ENCODE measurements around the gene APOA4. TPM values are rescaled to one million over a fixed set of nuclear protein-coding genes. Genes with fewer than 3 reads are reported as not detected.
A peak's percentile ranks its signal among the peaks of the same experiment; 100 is the strongest.

The APOA4 gene
- total RNA-seq, 1 experiment from 2014 or later: 3.3 TPM

GRCh38 chr11:116833491-116833815 lies 10.3 kb upstream of the APOA4 start:
- Mint-ChIP-seq H3K36me3 (ENCODE audit: insufficient read depth, unreplicated experiment) (peaks cover 49% of the 10 kb centered on the region), H3K4me3 (ENCODE audit: unreplicated experiment) (no peak overlapping the region), H3K27ac (ENCODE audit: unreplicated experiment) (peak overlapping the region; percentile 93), H3K4me1 (ENCODE audit: low read depth, unreplicated experiment) (peaks cover 54% of the 10 kb centered on the region), H3K9me3 (ENCODE audit: unreplicated experiment) (peaks cover 10% of the 10 kb centered on the region), H3K27me3 (ENCODE audit: insufficient read depth, unreplicated experiment) (no peaks in the 10 kb centered on the region)
- intact Hi-C loops (cut with micrococcal nuclease; ENCODE audit: unreplicated experiment): no loop called here
- ChIA-PET POLR2A (no interaction called here), CTCF (interaction anchor here (1.0 to 1.1 kb wide), 2 partner anchors 22 to 40 kb away, joined by 3 read pairs; no protein-coding TSS in a partner anchor)
- no TSS peak for BruUV-seq (replicated peaks)
- Histone ChIP-seq H3K9me3 (peaks cover 7% of the 10 kb centered on the region), H3K4me1 (peaks cover 83% of the 10 kb centered on the region), H3K4me3 (ENCODE audit: low read depth, low read length) (no peak overlapping the region), H3K36me3 (ENCODE audit: control insufficient read depth, insufficient read depth, low read length) (peaks cover 5% of the 10 kb centered on the region; the same call in 1 of the 2 replicates), H3K27me3 (replicated peaks; ENCODE audit: control insufficient read depth, insufficient read depth, low read length) (no peaks in the 10 kb centered on the region)
- no peak for TF ChIP-seq CTCF (IDR thresholded peaks at IDR 0.05; ENCODE audit: insufficient read depth in 1 of 2, low read depth in 1 of 2, low read length in 1 of 2, severe bottlenecking in 1 of 2, unreplicated experiment in 1 of 2)
- no peak for DNase-seq

GRCh38 chr11:116832350-116833290 lies 9.5 kb upstream of the APOA4 start:
- ChIA-PET POLR2A (no interaction called here), CTCF (interaction anchor here (1.1 kb wide), 1 partner anchor 40 kb away, joined by 3 read pairs; no protein-coding TSS in a partner anchor)
- peak overlapping the region; percentile 93 for H3K27ac Mint-ChIP-seq (ENCODE audit: unreplicated experiment)
- Histone ChIP-seq H3K4me1 (peaks cover 83% of the 10 kb centered on the region), H3K27me3 (replicated peaks; ENCODE audit: control insufficient read depth, insufficient read depth, low read length) (no peaks in the 10 kb centered on the region), H3K4me3 (ENCODE audit: low read depth, low read length) (no peak overlapping the region), H3K9me3 (peaks cover 7% of the 10 kb centered on the region), H3K36me3 (ENCODE audit: control insufficient read depth, insufficient read depth, low read length) (peaks cover 5% of the 10 kb centered on the region; the same call in 1 of the 2 replicates)
- DNase-seq: peak; percentile 84 to 88
- intact Hi-C loops (cut with micrococcal nuclease; ENCODE audit: unreplicated experiment): no loop called here
- H3K4me3 Mint-ChIP-seq (ENCODE audit: unreplicated experiment): peak overlapping the region; percentile 64
- H3K27me3 Mint-ChIP-seq (ENCODE audit: insufficient read depth, unreplicated experiment): no peaks in the 10 kb centered on the region
- H3K9me3 Mint-ChIP-seq (ENCODE audit: unreplicated experiment): peaks cover 10% of the 10 kb centered on the region
- peaks cover 53% of the 10 kb centered on the region for H3K4me1 Mint-ChIP-seq (ENCODE audit: low read depth, unreplicated experiment)
- H3K36me3 Mint-ChIP-seq (ENCODE audit: insufficient read depth, unreplicated experiment): peaks cover 49% of the 10 kb centered on the region
- TF ChIP-seq CTCF (IDR thresholded peaks at IDR 0.05; ENCODE audit: insufficient read depth in 1 of 2, low read depth in 1 of 2, low read length in 1 of 2, severe bottlenecking in 1 of 2, unreplicated experiment in 1 of 2): peak in 1 of 2 experiments; percentile 50
- BruUV-seq (replicated peaks): no TSS peak

DNA sequence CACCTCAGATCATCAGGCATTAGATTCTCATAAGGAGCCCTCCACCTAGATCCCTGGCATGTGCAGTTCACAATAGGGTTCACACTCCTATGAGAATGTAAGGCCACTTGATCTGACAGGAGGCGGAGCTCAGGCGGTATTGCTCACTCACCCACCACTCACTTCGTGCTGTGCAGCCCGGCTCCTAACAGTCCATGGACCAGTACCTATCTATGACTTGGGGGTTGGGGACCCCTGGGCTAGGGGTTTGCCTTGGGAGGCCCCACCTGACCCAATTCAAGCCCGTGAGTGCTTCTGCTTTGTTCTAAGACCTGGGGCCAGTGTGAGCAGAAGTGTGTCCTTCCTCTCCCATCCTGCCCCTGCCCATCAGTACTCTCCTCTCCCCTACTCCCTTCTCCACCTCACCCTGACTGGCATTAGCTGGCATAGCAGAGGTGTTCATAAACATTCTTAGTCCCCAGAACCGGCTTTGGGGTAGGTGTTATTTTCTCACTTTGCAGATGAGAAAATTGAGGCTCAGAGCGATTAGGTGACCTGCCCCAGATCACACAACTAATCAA lies 8.8 kb upstream of the APOA4 start:
- intact Hi-C loops (cut with micrococcal nuclease; ENCODE audit: unreplicated experiment): no loop called here

More for the DNA sequence above, 8.8 kb upstream of the APOA4 start:
- Mint-ChIP-seq H3K27me3 (ENCODE audit: insufficient read depth, unreplicated experiment) (no peaks in the 10 kb centered on the region), H3K9me3 (ENCODE audit: unreplicated experiment) (peaks cover 10% of the 10 kb centered on the region), H3K4me3 (ENCODE audit: unreplicated experiment) (peak overlapping the region; percentile 64), H3K36me3 (ENCODE audit: insufficient read depth, unreplicated experiment) (peaks cover 42% of the 10 kb centered on the region), H3K27ac (ENCODE audit: unreplicated experiment) (peak overlapping the region; percentile 93), H3K4me1 (ENCODE audit: low read depth, unreplicated experiment) (peaks cover 52% of the 10 kb centered on the region)
- Histone ChIP-seq H3K4me3 (ENCODE audit: low read depth, low read length) (no peak overlapping the region), H3K9me3 (peaks cover 7% of the 10 kb centered on the region), H3K27me3 (replicated peaks; ENCODE audit: control insufficient read depth, insufficient read depth, low read length) (no peaks in the 10 kb centered on the region), H3K36me3 (ENCODE audit: control insufficient read depth, insufficient read depth, low read length) (peaks cover 5% of the 10 kb centered on the region; the same call in 1 of the 2 replicates), H3K4me1 (peaks cover 83% of the 10 kb centered on the region)
- ChIA-PET POLR2A (no interaction called here), CTCF (no interaction called here)
- no peak for TF ChIP-seq CTCF (IDR thresholded peaks at IDR 0.05; ENCODE audit: insufficient read depth in 1 of 2, low read depth in 1 of 2, low read length in 1 of 2, severe bottlenecking in 1 of 2, unreplicated experiment in 1 of 2)
- no peak for DNase-seq
- no TSS peak for BruUV-seq (replicated peaks)

All from Caco-2 (cell line).